ENCODE data around the gene LMTK3. TPM values are rescaled to one million over a fixed set of nuclear protein-coding genes. Genes with fewer than 3 reads are reported as not detected.
"Not testable (repeated sequence)": the region's sequence is repeated elsewhere in the genome, so short reads cannot be mapped to it uniquely, and the experiment has no call there.

Gene LMTK3
- total RNA-seq, 3 donors from 2014 or later = 1.8 to 2.6 (median 2.0) TPM

DNA sequence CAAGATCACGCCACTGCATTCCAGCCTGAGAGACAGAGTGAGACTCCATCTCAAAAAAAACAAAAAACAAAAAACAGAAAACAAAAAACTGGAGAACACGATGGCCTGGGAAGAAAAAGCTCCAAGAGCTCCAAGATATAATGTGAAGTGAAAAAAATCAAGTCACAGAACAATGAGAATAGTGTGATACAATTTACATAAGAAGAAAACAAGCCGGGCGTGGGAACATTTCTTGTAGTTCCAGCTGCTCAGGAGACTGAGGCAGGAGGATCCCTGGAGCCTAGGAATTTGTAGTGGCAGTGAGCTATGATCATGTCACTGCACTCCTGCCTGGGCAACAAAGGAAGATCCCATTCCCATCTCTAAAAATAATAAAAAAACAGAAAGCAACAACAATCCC, 8.5 kb upstream of the LMTK3 start:
- DNase-seq = no peak
- peaks cover 4% of the 10 kb centered on the region for H3K27me3 Mint-ChIP-seq (ENCODE audit: low read depth)
- ATAC-seq = no peak
- no peak overlapping the region for H3K4me3 Mint-ChIP-seq
- no peaks in the 10 kb centered on the region for H3K36me3 Mint-ChIP-seq (ENCODE audit: insufficient read depth)
- peaks cover 9% of the 10 kb centered on the region for H3K9me3 Mint-ChIP-seq
- H3K4me1 Mint-ChIP-seq (ENCODE audit: low read depth) = no peaks in the 10 kb centered on the region

DNA sequence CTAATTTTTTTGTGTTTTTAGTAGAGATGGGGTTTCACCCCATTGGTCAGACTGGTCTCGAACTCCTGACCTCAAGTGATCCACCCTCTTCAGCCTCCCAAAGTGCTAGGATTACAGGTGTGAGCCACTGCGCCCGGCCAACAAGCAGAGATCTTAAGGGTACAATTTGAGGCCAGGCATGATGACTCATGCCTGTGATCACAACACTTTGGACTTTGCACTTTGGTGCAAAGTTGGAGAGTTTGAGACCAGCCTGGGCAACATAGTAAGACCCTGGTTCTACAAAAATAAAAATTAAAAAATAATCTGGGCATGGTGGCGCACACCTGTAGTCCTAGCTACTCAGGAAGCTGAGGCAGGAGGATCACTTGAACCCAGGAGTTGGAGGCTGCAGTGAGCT, 7.8 kb upstream of the LMTK3 start:
- H3K4me3 Mint-ChIP-seq; H3K4me1 Mint-ChIP-seq (ENCODE audit: low read depth); DNase-seq; H3K27me3 Mint-ChIP-seq (ENCODE audit: low read depth); ATAC-seq; H3K9me3 Mint-ChIP-seq; H3K36me3 Mint-ChIP-seq (ENCODE audit: insufficient read depth): not testable (repeated sequence)

DNA sequence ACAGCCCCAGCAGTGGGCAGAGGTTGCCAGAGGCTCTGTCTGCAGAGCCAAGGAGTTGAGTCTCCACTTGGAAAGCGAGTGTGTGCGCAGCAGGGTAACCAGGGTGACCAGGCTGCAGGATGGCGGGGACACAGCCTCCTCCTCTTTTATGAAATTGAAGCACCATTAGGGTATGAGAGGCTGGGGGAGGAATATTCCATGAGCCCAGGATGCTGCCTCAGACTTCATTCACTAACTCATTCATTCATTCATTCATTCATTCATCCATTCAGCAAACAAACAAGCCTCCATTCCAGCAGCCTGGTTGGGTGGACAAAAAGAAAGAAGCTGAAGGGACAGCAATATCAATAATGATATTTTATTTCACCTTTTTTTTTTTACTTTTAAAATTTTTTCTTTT, 6.6 kb upstream of the LMTK3 start:
- DNase-seq (no peak), ATAC-seq (no peak)
- Mint-ChIP-seq H3K4me1 (ENCODE audit: low read depth) (peaks cover 3% of the 10 kb centered on the region), H3K4me3 (no peak overlapping the region), H3K9me3 (no peaks in the 10 kb centered on the region), H3K36me3 (ENCODE audit: insufficient read depth) (no peaks in the 10 kb centered on the region), H3K27me3 (ENCODE audit: low read depth) (no peaks in the 10 kb centered on the region)

DNA sequence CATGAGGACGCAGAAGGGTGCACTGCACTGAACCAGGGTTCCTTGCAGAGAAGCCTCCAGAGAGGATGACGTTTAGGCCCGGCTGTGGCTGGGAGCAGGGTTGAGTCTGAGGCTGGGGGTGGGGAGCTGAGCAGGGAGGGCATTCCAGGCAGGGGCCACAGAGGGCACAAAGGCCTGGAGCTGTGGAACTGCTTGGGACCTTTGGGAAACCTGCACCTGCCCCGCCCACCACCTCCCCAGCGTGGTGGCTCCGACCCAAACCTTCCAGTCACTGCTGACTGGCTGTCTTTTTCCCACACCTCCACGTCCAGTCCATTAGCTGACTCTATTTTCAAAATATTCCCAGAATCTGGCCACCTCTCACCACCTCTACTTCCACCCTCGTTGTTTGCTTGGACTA, 4.9 kb upstream of the LMTK3 start:
- DNase-seq = no peak
- H3K4me3 Mint-ChIP-seq = no peak overlapping the region
- ATAC-seq = no peak
- no peaks in the 10 kb centered on the region for H3K27me3 Mint-ChIP-seq (ENCODE audit: low read depth)
- no peaks in the 10 kb centered on the region for H3K9me3 Mint-ChIP-seq
- H3K4me1 Mint-ChIP-seq (ENCODE audit: low read depth) = peaks cover 3% of the 10 kb centered on the region
- no peaks in the 10 kb centered on the region for H3K36me3 Mint-ChIP-seq (ENCODE audit: insufficient read depth)

DNA sequence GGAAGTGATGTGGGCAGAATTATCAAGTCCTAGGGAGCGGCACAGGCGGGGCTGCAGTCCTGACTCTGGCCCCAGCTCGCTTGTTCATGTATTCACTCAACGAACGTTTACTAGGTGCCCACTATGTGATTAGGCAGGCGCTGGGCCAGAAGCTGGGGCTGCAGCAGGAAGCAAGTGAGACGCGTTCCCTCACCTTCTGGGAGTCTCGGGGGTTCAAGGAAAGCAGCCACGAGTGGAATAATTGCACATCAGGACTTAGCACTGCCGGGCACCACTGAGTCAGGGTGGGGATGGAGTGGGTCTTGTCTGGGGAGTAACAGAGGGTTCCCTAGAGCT, 2.5 kb upstream of the LMTK3 start:
- ATAC-seq (no peak), DNase-seq (no peak)
- Mint-ChIP-seq H3K36me3 (ENCODE audit: insufficient read depth) (no peaks in the 10 kb centered on the region), H3K27me3 (ENCODE audit: low read depth) (no peaks in the 10 kb centered on the region), H3K4me1 (ENCODE audit: low read depth) (peaks cover 13% of the 10 kb centered on the region), H3K9me3 (no peaks in the 10 kb centered on the region), H3K4me3 (peak overlapping the region; percentile 35)

DNA sequence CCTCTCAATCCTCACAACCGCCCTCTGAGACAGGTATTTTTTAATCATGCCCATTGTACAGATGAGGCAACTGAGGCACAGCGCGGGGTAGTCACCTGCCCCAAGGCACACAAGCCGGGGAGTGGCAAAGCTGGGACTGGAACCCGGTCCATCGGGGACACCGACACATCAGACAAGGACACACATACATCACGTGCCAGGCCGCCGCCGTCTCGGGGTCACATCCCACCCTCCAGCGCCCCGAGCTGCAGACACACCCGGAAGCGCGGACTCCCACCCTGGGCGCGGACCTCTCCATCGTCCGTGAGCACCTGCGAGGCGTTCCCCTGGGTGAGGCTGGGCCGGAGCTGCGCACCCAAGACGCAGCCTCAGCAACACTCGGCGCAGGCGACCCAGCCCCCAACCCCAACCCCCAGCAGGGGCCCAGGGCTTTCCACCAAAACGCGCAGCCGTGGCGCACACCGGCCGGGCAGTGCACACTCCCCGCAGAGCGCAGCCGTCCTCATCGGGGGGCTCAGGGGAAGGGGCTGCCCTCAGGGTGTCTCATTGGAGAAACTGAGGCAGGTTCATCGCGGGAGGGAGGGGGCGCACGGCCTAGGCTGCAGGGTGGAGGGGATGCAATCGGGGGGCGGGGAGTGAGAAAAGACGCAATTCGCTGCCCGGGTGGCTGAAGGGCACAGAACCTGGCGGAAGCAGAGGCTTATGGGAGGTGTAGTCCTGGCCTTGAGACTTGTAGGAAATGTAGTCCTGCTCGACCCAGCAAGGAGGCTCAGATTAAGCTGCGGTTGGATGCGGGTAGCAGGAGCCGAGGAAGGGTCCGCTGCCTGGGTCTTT, 1.9 kb upstream of the LMTK3 start:
- no peaks in the 10 kb centered on the region for H3K27me3 Mint-ChIP-seq (ENCODE audit: low read depth)
- H3K36me3 Mint-ChIP-seq (ENCODE audit: insufficient read depth) = no peaks in the 10 kb centered on the region
- H3K9me3 Mint-ChIP-seq = no peaks in the 10 kb centered on the region
- H3K4me3 Mint-ChIP-seq = no peak overlapping the region
- DNase-seq (peak; percentile 62), ATAC-seq (peak; percentile 82 to 83)
- peaks cover 13% of the 10 kb centered on the region for H3K4me1 Mint-ChIP-seq (ENCODE audit: low read depth)

DNA sequence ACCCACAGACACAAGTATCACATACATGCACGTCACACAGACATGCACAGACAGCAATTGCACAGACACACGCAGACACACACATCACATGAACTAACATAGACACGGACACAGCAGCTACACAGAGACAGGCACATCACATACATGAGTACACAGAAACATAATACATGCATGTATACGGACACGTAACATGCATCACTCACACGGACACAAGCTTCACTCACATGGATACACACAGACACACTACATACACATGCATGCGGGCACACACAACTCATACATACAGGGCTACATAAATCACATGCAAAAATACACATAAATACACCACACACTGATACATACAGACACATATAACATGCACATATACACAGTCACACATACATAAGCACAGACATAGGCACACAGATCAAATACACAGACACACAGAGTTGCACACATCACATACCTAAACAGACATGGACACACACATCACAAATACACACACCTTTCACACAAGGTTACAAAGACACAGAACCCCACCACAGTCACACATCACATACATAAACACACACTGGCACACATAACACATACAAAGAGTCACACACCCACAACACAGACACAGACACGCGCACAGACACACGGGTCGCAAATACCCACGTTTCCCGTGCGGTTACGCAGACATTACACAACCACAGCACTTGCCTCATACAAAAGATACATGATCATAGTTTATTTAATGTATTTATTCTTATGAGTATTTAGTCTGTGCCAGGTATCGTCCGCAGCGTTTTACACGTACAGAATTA, 1.1 kb upstream of the LMTK3 start:
- Mint-ChIP-seq H3K36me3 (ENCODE audit: insufficient read depth) (no peaks in the 10 kb centered on the region), H3K4me3 (no peak overlapping the region), H3K4me1 (ENCODE audit: low read depth) (peaks cover 13% of the 10 kb centered on the region), H3K27me3 (ENCODE audit: low read depth) (no peaks in the 10 kb centered on the region), H3K9me3 (no peaks in the 10 kb centered on the region)
- DNase-seq (no peak), ATAC-seq (no peak)

DNA sequence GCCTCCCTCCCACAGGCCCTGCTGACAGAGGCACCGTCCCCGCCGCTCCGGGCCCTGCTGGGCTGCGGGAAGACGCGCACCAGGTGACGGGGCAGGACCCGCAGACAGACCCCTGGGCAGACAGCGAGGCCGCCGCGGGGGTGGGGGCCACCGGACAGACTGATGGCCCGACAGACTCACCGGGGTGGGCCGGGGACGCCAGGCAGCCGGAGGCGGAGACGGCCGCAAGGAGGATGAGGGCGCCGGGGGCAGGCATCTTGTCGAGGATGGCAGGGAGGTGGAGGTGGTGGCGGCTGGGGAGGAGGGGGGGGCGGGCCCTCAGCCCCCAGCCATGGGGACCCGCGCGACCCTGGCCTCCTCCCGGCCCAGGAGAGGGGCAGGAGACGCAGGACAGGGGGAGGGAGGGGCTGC, 309 bp downstream of the LMTK3 start:
- Mint-ChIP-seq H3K4me1 (ENCODE audit: low read depth) (peaks cover 13% of the 10 kb centered on the region), H3K36me3 (ENCODE audit: insufficient read depth) (no peaks in the 10 kb centered on the region), H3K4me3 (peak overlapping the region; percentile 82), H3K9me3 (no peaks in the 10 kb centered on the region), H3K27me3 (ENCODE audit: low read depth) (no peaks in the 10 kb centered on the region)
- DNase-seq (no peak), ATAC-seq (peak; percentile 6 to 20)

DNA sequence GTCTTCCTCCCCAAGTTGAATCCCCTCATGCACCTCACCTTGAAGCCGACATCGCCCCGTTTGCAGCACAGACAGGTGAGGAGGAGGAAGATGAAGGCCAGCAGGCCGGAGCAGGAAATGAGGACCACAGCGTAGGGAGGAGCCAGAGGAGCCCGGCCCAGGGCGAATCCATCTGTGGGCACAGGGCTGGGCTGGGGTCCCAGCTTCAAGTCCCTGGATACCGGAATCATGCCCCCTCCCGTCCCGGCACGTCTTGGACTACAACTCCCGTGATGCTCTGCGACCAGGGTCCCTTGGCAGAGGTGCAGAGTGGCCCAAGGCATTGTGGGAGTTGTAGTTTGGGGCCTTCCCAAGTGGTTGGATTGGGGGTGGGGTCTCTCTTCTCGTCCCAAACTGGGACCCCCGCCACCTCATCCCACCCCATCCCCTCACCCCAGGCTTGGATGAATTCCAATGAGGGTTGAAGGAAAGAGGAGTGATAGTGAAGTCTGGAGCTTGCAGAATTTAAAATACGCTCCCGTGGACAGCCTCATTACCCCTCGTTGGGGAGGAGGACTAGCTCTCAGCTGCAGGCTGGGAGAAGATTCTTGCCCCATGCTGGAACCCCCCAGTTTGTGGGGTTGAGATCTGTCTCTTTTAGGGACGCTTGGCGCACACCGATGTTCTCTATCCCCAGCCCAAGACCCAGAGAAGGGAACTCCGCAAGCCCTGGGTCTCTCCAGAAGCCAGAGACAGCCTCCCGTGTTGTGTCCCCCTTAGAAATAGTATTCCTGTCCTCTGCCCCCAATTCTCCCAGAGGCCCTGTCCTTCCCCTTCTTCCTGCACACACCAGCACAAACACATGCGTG, 990 bp downstream of the LMTK3 start:
- Mint-ChIP-seq H3K27me3 (ENCODE audit: low read depth) (no peaks in the 10 kb centered on the region), H3K36me3 (ENCODE audit: insufficient read depth) (no peaks in the 10 kb centered on the region), H3K4me3 (peak overlapping the region; percentile 82), H3K9me3 (no peaks in the 10 kb centered on the region), H3K4me1 (ENCODE audit: low read depth) (peaks cover 13% of the 10 kb centered on the region)
- peak; percentile 53 to 59 for ATAC-seq
- peak; percentile 63 for DNase-seq

DNA sequence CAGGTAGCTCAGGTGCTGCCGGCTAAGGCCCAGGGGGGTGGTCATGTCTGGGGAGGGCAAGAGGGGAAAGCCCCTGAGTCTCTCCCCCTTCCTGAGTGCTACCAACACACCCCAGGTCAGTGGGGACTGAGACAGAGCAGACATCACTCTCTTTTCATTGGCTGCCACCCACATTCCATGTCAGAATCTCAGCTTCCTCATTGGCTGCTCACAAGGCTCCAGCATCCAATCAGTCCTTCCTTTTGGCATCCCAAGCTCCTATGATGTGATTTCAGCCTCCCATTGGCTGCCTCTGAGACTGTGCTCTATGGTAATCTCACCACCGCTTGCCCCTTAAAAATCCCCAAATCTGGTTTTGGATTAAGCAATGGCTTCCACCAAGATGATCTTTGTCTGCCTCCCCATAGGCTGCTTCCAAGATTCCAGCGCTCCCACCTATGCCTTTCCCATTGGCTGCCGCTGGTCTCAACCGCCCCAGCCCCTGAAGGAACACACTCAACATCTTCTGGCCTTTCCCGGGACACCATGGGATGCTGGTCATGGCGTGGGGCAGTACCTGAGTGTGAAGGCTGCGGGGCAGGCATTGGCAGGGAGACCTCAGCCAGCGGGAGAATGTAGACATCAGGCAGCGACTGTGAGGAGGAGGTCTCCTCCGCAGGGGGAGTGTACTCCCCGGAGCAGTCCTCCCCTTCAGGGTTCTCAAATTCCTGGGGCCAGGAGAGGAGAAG, 2.0 kb downstream of the LMTK3 start:
- Mint-ChIP-seq H3K4me3 (no peak overlapping the region), H3K36me3 (ENCODE audit: insufficient read depth) (no peaks in the 10 kb centered on the region)
- no peak for ATAC-seq

DNA sequence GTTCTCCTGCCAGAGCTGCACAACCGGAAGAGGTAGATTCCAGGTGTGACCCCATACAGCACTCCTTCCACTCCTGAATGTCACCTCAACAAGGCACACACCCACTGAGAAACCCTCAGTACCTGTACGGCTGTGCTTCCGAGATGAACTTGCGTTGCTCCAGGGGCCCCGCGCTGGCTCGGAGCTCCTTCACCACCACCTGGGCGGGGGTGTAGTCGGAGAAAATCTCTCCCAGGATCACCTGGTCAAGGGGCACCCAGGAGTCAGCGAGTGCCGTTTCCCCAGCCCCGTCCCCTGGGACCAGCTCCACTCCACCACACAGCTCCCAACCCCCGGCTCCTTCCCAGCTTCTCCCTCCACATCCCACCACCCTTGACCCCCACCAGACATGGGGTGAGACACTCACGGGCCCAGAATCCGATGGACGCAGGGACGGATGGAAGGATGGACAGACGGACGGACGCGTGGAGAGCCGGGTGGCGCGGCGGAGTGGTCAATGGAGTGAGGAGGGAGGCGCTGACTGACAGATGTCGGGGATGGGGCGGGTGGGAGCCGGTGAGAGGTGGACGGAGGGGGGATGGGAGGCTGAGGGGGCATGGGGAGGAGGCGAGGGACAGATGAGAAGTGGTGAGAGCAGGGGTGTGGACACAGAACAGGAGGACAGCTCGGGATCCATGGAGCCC, 2.8 kb downstream of the LMTK3 start:
- Mint-ChIP-seq H3K4me3 (no peak overlapping the region), H3K27me3 (ENCODE audit: low read depth) (no peaks in the 10 kb centered on the region), H3K4me1 (ENCODE audit: low read depth) (peaks cover 12% of the 10 kb centered on the region), H3K9me3 (no peaks in the 10 kb centered on the region), H3K36me3 (ENCODE audit: insufficient read depth) (no peaks in the 10 kb centered on the region)
- DNase-seq (no peak), ATAC-seq (no peak)

More for the DNA sequence above, 2.0 kb downstream of the LMTK3 start:
- no peaks in the 10 kb centered on the region for H3K9me3 Mint-ChIP-seq
- no peaks in the 10 kb centered on the region for H3K27me3 Mint-ChIP-seq (ENCODE audit: low read depth)
- peaks cover 13% of the 10 kb centered on the region for H3K4me1 Mint-ChIP-seq (ENCODE audit: low read depth)
- no peak for DNase-seq

DNA sequence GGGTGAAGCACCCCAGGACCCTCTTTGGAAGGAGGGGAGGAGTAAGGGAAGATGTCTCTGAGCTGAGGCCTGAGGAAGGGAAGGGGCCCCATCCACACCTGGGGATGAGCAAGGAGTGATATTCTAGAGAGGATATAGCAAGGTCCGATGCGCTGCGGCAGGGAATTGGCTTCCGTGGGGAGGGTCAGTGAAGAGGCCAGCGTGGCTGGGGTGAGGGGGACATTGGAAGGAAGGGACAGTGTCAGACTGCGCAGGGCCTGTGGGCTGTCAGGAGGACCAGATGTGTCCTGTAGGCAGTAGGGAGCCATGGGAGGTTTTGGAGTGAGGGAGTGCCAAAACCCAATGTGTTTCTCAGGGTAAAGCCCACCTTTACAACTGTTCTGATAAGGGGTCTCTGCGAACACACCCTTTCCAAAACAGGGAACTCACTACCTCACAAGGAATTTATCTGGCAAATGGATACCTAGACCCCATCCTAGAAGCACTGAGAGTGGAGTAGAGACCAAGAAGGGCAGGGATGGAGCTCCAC, 3.7 kb downstream of the LMTK3 start:
- no peaks in the 10 kb centered on the region for H3K9me3 Mint-ChIP-seq
- no peak for ATAC-seq
- H3K4me3 Mint-ChIP-seq = no peak overlapping the region
- no peaks in the 10 kb centered on the region for H3K36me3 Mint-ChIP-seq (ENCODE audit: insufficient read depth)
- DNase-seq = no peak
- no peaks in the 10 kb centered on the region for H3K27me3 Mint-ChIP-seq (ENCODE audit: low read depth)
- peaks cover 10% of the 10 kb centered on the region for H3K4me1 Mint-ChIP-seq (ENCODE audit: low read depth)

DNA sequence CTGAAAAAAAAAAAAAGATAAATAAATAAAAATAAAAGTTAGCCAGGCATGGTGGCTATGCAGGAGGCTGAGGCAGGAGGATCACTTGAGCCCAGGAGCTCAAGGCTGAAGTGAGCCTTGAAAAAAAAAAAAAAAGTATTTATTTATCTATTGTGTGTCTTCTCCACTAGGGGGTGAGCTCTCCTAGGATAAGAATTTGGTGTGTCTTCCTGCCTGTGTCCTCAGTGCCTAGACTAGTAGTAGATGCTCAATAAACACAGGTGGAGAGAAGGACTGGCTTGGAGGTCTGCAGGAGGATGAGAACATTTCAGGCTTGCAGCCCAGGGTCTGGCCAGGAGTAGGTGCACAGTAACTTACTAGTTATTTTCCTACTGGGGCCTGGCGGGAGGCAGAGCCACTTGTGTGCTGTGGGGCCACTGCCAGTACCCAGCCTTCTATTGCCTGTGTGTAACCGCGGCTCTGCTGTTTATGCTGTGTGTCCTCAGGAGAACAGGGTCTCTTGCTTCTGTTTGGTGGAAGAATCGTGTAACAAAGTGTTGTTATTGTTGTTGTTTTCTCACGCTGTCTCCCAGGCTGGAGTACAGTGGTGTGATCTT, 5.4 kb downstream of the LMTK3 start:
- no peaks in the 10 kb centered on the region for H3K27me3 Mint-ChIP-seq (ENCODE audit: low read depth)
- no peak for DNase-seq
- no peaks in the 10 kb centered on the region for H3K9me3 Mint-ChIP-seq

More for the DNA sequence above, 5.4 kb downstream of the LMTK3 start:
- Mint-ChIP-seq H3K4me3 (no peak overlapping the region), H3K36me3 (ENCODE audit: insufficient read depth) (no peaks in the 10 kb centered on the region), H3K4me1 (ENCODE audit: low read depth) (peaks cover 14% of the 10 kb centered on the region)
- peak in 1 of 2 donors; percentile 11 for ATAC-seq

All from activated T-cell treated with anti-CD3 and anti-CD28 coated beads, Interleukin-2, amount 50 U/mL, for 4 hours (primary cell).